Smooth muscle cell (in vitro differentiated cells): ENCODE measurements around the gene LPIN3. TPM values are rescaled to one million over a fixed set of nuclear protein-coding genes. Genes with fewer than 3 reads are reported as not detected.

Source experiments
- DNase-seq: peaks from one replicate; lab custom pipeline; 2025; ENCODE audit not compliant: unreplicated experiment; lab: John Stamatoyannopoulos, UW
- H2AFZ ChIP-seq: fragments of 200-600 bp; sonication (generic); 2 replicates; pipeline ENCODE4 v1.6.0; 2016; ENCODE audit warnings: antibody characterized with exemption, low read depth, mild to moderate bottlenecking
- H3F3A ChIP-seq: fragments of 200-600 bp; sonication (generic); 2 replicates; pipeline ENCODE4 v1.6.0; 2017; ENCODE audit warnings: antibody characterized with exemption, low read depth
- H3K27ac ChIP-seq: fragments of 200-600 bp; sonication (generic); 2 replicates; pipeline ENCODE4 v1.5.1; 2016; ENCODE audit warnings: low read depth, mild to moderate bottlenecking
- H3K27me3 ChIP-seq: fragments of 200-600 bp; sonication (generic); 2 replicates; pipeline ENCODE4 v1.6.1; 2016; ENCODE audit warnings: low read depth, mild to moderate bottlenecking
- H3K36me3 ChIP-seq: fragments of 200-600 bp; sonication (generic); 2 replicates; pipeline ENCODE4 v1.5.1; 2016; ENCODE audit warnings: low read depth
- H3K4me1 ChIP-seq: fragments of 200-600 bp; sonication (generic); 2 replicates; pipeline ENCODE4 v1.5.1; 2016; ENCODE audit warnings: low read depth
- H3K4me2 ChIP-seq: fragments of 200-600 bp; sonication (generic); 2 replicates; pipeline ENCODE4 v1.6.0; 2016; ENCODE audit warnings: mild to moderate bottlenecking
- H3K4me3 ChIP-seq: fragments of 200-600 bp; sonication (generic); 2 replicates; pipeline ENCODE4 v1.5.1; 2016; ENCODE audit warnings: mild to moderate bottlenecking
- H3K79me2 ChIP-seq: fragments of 200-600 bp; sonication (generic); 2 replicates; pipeline ENCODE4 v1.6.0; 2016; ENCODE audit warnings: low read depth, mild to moderate bottlenecking
- H3K9ac ChIP-seq: fragments of 200-600 bp; sonication (generic); 2 replicates; pipeline ENCODE4 v1.6.0; 2016; ENCODE audit warnings: low read depth
- H3K9me3 ChIP-seq: fragments of 200-600 bp; sonication (generic); replicated peaks from 2 replicates; pipeline ENCODE4 v1.5.1; 2016; ENCODE audit warnings: low read depth
- H4K20me1 ChIP-seq: fragments of 200-600 bp; sonication (generic); 2 replicates; pipeline ENCODE4 v1.6.0; 2016; ENCODE audit warnings: low read depth
- WGBS: methylation state at CpG from one replicate; pipeline ENCODE4 v1.1.7; 2016; ENCODE audit warnings: low lambda C conversion rate; 5-methylcytosine and 5-hydroxymethylcytosine counted together
- polyA plus RNA-seq: library from polyadenylated mRNA; unstranded; fragments of >200 nt; fragmentation: Nextera tagmentation; extraction: Ambion mirVana; gene quantifications from 2 replicates; pipeline ENCODE4 v1.2.1, GENCODE V29; 2016
- total RNA-seq: library from RNA; depleted of rRNA; stranded (reverse); fragments of >200 nt; gene quantifications from 2 replicates; pipeline ENCODE4 v1.2.3, GENCODE V29; 2014
- TF ChIP-seq, protein P1 (sequence below): fragments of 200-600 bp; sonication (generic); IDR thresholded peaks from 2 replicates; pipeline ENCODE4 v1.5.1; 2017; ENCODE audit warnings: borderline replicate concordance, mild to moderate bottlenecking, antibody characterized with exemption; ENCODE audit not compliant: insufficient read depth, poor library complexity, severe bottlenecking

Gene LPIN3
- total and polyA plus RNA-seq, 2 experiments from 2014 or later, result 6.9 to 12.5 TPM

- no peak overlapping the region for H3K4me3 ChIP-seq
- H3K27ac ChIP-seq, result no peak overlapping the region
- H2AFZ ChIP-seq, result no peak overlapping the region
- no peaks in the 10 kb centered on the region for H3K79me2 ChIP-seq
- no peak overlapping the region for H3K9ac ChIP-seq
- H3K4me2 ChIP-seq, result no peak overlapping the region
- TF ChIP-seq, protein P1, sequence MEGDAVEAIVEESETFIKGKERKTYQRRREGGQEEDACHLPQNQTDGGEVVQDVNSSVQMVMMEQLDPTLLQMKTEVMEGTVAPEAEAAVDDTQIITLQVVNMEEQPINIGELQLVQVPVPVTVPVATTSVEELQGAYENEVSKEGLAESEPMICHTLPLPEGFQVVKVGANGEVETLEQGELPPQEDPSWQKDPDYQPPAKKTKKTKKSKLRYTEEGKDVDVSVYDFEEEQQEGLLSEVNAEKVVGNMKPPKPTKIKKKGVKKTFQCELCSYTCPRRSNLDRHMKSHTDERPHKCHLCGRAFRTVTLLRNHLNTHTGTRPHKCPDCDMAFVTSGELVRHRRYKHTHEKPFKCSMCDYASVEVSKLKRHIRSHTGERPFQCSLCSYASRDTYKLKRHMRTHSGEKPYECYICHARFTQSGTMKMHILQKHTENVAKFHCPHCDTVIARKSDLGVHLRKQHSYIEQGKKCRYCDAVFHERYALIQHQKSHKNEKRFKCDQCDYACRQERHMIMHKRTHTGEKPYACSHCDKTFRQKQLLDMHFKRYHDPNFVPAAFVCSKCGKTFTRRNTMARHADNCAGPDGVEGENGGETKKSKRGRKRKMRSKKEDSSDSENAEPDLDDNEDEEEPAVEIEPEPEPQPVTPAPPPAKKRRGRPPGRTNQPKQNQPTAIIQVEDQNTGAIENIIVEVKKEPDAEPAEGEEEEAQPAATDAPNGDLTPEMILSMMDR, result no peak
- H4K20me1 ChIP-seq, result no peaks in the 10 kb centered on the region
- H3K9me3 ChIP-seq, result no peaks in the 10 kb centered on the region
- H3K4me1 ChIP-seq, result no peaks in the 10 kb centered on the region
- no peak for DNase-seq
- no peaks in the 10 kb centered on the region for H3K27me3 ChIP-seq
- peaks cover 5% of the 10 kb centered on the region for H3K36me3 ChIP-seq
- no peaks in the 10 kb centered on the region for H3F3A ChIP-seq
- 97% methylated on average over 12 of the region's 12 CpGs for WGBS
These were observed 63.0 kb downstream of the LPIN3 start for GRCh38 chr20:41403604-41404003.

GRCh38 chr20:41405436-41405835 lies 64.8 kb downstream of the LPIN3 start:
- H3K27me3 ChIP-seq, result no peaks in the 10 kb centered on the region
- WGBS, result 95% methylated on average over 3 of the region's 3 CpGs
- no peak overlapping the region for H3K9ac ChIP-seq
- H3K79me2 ChIP-seq, result no peaks in the 10 kb centered on the region
- no peaks in the 10 kb centered on the region for H3K9me3 ChIP-seq
- no peaks in the 10 kb centered on the region for H4K20me1 ChIP-seq
- peaks cover 5% of the 10 kb centered on the region for H3K36me3 ChIP-seq
- H3K4me2 ChIP-seq, result no peak overlapping the region
- no peaks in the 10 kb centered on the region for H3F3A ChIP-seq
- TF ChIP-seq, protein P1, result no peak
- H3K4me1 ChIP-seq, result no peaks in the 10 kb centered on the region
- no peak overlapping the region for H3K27ac ChIP-seq
- no peak overlapping the region for H3K4me3 ChIP-seq
- H2AFZ ChIP-seq, result no peak overlapping the region
- DNase-seq, result no peak

GRCh38 chr20:41406353-41406752 lies 65.7 kb downstream of the LPIN3 start:
- H4K20me1 ChIP-seq, result no peaks in the 10 kb centered on the region
- H3K79me2 ChIP-seq, result no peaks in the 10 kb centered on the region
- no peak for DNase-seq
- WGBS, result 94% methylated on average over 10 of the region's 10 CpGs
- H3K4me3 ChIP-seq, result no peak overlapping the region
- TF ChIP-seq, protein P1, result no peak
- no peaks in the 10 kb centered on the region for H3K27me3 ChIP-seq
- no peak overlapping the region for H3K4me2 ChIP-seq
- no peaks in the 10 kb centered on the region for H3F3A ChIP-seq
- peaks cover 5% of the 10 kb centered on the region for H3K36me3 ChIP-seq
- no peak overlapping the region for H3K9ac ChIP-seq
- H3K27ac ChIP-seq, result no peak overlapping the region
- no peaks in the 10 kb centered on the region for H3K9me3 ChIP-seq
- no peak overlapping the region for H2AFZ ChIP-seq
- no peaks in the 10 kb centered on the region for H3K4me1 ChIP-seq

GRCh38 chr20:41406896-41407444 lies 66.3 kb downstream of the LPIN3 start:
- TF ChIP-seq, protein P1, result no peak
- H3K4me1 ChIP-seq, result no peaks in the 10 kb centered on the region
- 88% methylated on average over 7 of the region's 7 CpGs for WGBS

More at GRCh38 chr20:41406896-41407444, 66.3 kb downstream of the LPIN3 start:
- DNase-seq, result no peak
- Histone ChIP-seq H3F3A (no peaks in the 10 kb centered on the region), H3K9me3 (no peaks in the 10 kb centered on the region), H3K4me2 (no peak overlapping the region), H3K9ac (no peak overlapping the region), H3K27ac (no peak overlapping the region), H3K4me3 (no peak overlapping the region), H3K79me2 (no peaks in the 10 kb centered on the region), H3K27me3 (no peaks in the 10 kb centered on the region), H2AFZ (no peak overlapping the region), H4K20me1 (no peaks in the 10 kb centered on the region), H3K36me3 (peaks cover 5% of the 10 kb centered on the region)
